HepG2 (cell line): ENCODE measurements around the gene SMIM10L1. TPM values are rescaled to one million over a fixed set of nuclear protein-coding genes. Genes with fewer than 3 reads are reported as not detected.

ENCODE experiments used
- AGO2 ChIP-seq: fragments of 200-400 bp; formaldehyde crosslinking; optimal IDR thresholded peaks from 2 replicates; pipeline ENCODE3; 2017; ENCODE audit warnings: mild to moderate bottlenecking, low read depth, low read length, moderate library complexity
- CCDC6 ChIP-seq: sonication (generic); formaldehyde crosslinking; IDR thresholded peaks from 2 replicates; pipeline ENCODE4 v1.8.1; 2022; ENCODE audit warnings: mild to moderate bottlenecking, missing genetic modification reagents, moderate library complexity
- CHD2 ChIP-seq: IDR thresholded peaks from 2 replicates; pipeline ENCODE4 v1.6.1; 2011; ENCODE audit warnings: low read depth, low read length, improper control_type of control experiment
- DNMT3B ChIP-seq: conservative IDR thresholded peaks from 2 replicates; pipeline ENCODE4 v1.6.1; 2016; ENCODE audit warnings: missing biosample characterization, control low read depth
- HNRNPLL ChIP-seq: fragments of 200-400 bp; formaldehyde crosslinking; IDR thresholded peaks from 2 replicates; pipeline ENCODE4 v1.6.1; 2017; ENCODE audit warnings: mild to moderate bottlenecking, low read depth, low read length; ENCODE audit not compliant: poor library complexity, severe bottlenecking
- KIAA2018 ChIP-seq: sonication (generic); formaldehyde crosslinking; IDR thresholded peaks from 2 replicates; pipeline ENCODE4 v1.5.0; 2020; ENCODE audit warnings: mild to moderate bottlenecking, missing genetic modification reagents, borderline replicate concordance
- KLF15 ChIP-seq: sonication (generic); formaldehyde crosslinking; IDR thresholded peaks from 2 replicates; pipeline ENCODE4 v1.8.1; 2023; ENCODE audit warnings: borderline replicate concordance, mild to moderate bottlenecking, inconsistent platforms, missing genetic modification reagents, mixed read lengths
- MXD4 ChIP-seq: IDR thresholded peaks from 2 replicates; pipeline ENCODE4 v1.6.1; 2016; ENCODE audit warnings: mild to moderate bottlenecking, missing biosample characterization, missing genetic modification reagents
- MXI1 ChIP-seq: IDR thresholded peaks from 3 replicates; pipeline ENCODE4 v1.6.1; 2012; ENCODE audit warnings: low read depth, low read length, inconsistent platforms, borderline replicate concordance
- MYPOP ChIP-seq: sonication (generic); formaldehyde crosslinking; IDR thresholded peaks from 2 replicates; pipeline ENCODE4 v1.8.1; 2023; ENCODE audit warnings: mild to moderate bottlenecking, moderate library complexity, missing genetic modification reagents
- PRDM4 ChIP-seq: sonication (generic); formaldehyde crosslinking; IDR thresholded peaks from 2 replicates; pipeline ENCODE4 v1.9.0; 2021; ENCODE audit warnings: missing genetic modification reagents, borderline replicate concordance
- ZFAT ChIP-seq: sonication (generic); formaldehyde crosslinking; conservative IDR thresholded peaks from 2 replicates; pipeline ENCODE4 v1.8.1; 2023; ENCODE audit warnings: missing genetic modification reagents, inconsistent platforms
- ZKSCAN8 ChIP-seq: IDR thresholded peaks from 2 replicates; pipeline ENCODE4 v1.6.1; 2016; ENCODE audit warnings: borderline replicate concordance, missing genetic modification reagents, missing compliant biosample characterization
- ZMAT3 ChIP-seq: sonication (generic); formaldehyde crosslinking; conservative IDR thresholded peaks from 2 replicates; pipeline ENCODE4 v1.7.0; 2021; ENCODE audit warnings: missing genetic modification reagents
- ZNF331 ChIP-seq: sonication (generic); formaldehyde crosslinking; IDR thresholded peaks from 2 replicates; pipeline ENCODE4 v1.4.0; 2020; ENCODE audit warnings: missing genetic modification reagents
- ZNF7 ChIP-seq: IDR thresholded peaks from 2 replicates; pipeline ENCODE4 v1.6.1; 2016; ENCODE audit warnings: missing biosample characterization, missing genetic modification reagents
- polyA plus RNA-seq, 8 experiments: library from polyadenylated mRNA; depleted of rRNA in 3 of 8; stranded (reverse) in 7 of 8; unstranded in 1 of 8; fragments of >200 nt; fragmentation: Illumina TruSeq in 4 of 8; extraction: Trizol in 4 of 8; gene quantifications; 2 replicates each; pipeline versions ENCODE4 v1.2.1 to v1.2.3, GENCODE V29; 2011 to 2016; ENCODE audit warnings: low read depth in 4 of 8, missing spikeins in 1 of 8, mixed read lengths in 1 of 8; ENCODE audit not compliant: insufficient read depth in 1 of 8
- total RNA-seq, 5 experiments: library from RNA; depleted of rRNA; stranded (reverse); fragments of >200 nt; fragmentation: Illumina TruSeq; extraction: Trizol; gene quantifications; 2 replicates each; pipeline ENCODE4 v1.2.3, GENCODE V29; 2016; ENCODE audit warnings: low read depth in 1 of 5

SMIM10L1 gene
- total and polyA plus RNA-seq, 2 of the 13 experiments (the other 11 are each of a cell fraction or from before 2014, with no cell fraction given), result 3.7 to 11.8 TPM

GRCh38 chr12:11171145-11171968, at the start of gene SMIM10L1 (continued):
- TF ChIP-seq KLF15, result 0 out of 2 replicates have a peak, but pooled peaks have one; percentile 54
- TF ChIP-seq ZNF331 (CRISPR knock-in tag), result 0 out of 2 replicates have a peak, but pooled peaks have one; percentile 68
- TF ChIP-seq MYPOP, result peak; percentile 74
- TF ChIP-seq DNMT3B (CRISPR knock-in tag), result peak; percentile 81; the same call in 1 of the 2 replicates
- peak; percentile 74; the same call in 1 of the 3 replicates for TF ChIP-seq MXI1
- no peak; the same call in 1 of the 2 replicates for TF ChIP-seq CCDC6
- no peak for TF ChIP-seq PRDM4 (CRISPR knock-in tag)
- no peak for TF ChIP-seq ZFAT (CRISPR knock-in tag)
- peak; percentile 97 for TF ChIP-seq ZMAT3 (CRISPR knock-in tag)
- TF ChIP-seq AGO2, result peak; percentile 88
- peak; percentile 98 for TF ChIP-seq CHD2
- peak; percentile 20; the same call in 1 of the 2 replicates for TF ChIP-seq ZKSCAN8 (CRISPR knock-in tag)
- peak; percentile 67 for TF ChIP-seq HNRNPLL
- TF ChIP-seq KIAA2018, result no peak
- TF ChIP-seq MXD4 (CRISPR knock-in tag), result peak; percentile 64; the same call in 1 of the 2 replicates
- no peak; the same call in none of the 2 replicates for TF ChIP-seq ZNF7
